Mesothelial cell of epicardium (in vitro differentiated cells): Measurements from ENCODE around the gene SERAC1. TPM values are rescaled to one million over a fixed set of nuclear protein-coding genes. Genes with fewer than 3 reads are reported as not detected.

Experiments used
- DNase-seq, 2 experiments: peaks; one replicate each; pipeline ENCODE4 v3.0.0; 2021; ENCODE audit warnings: low spot score in 2 of 2; ENCODE audit not compliant: unreplicated experiment in 2 of 2
- H3K27ac Mint-ChIP-seq: 2 replicates; pipeline ENCODE4 v1.8.0; 2021; ENCODE audit warnings: mixed read lengths
- H3K27me3 Mint-ChIP-seq: 2 replicates; pipeline ENCODE4 v1.8.0; 2021; ENCODE audit warnings: low read depth, mixed read lengths
- H3K36me3 Mint-ChIP-seq: 2 replicates; pipeline ENCODE4 v1.8.0; 2021; ENCODE audit warnings: mixed read lengths
- H3K4me1 Mint-ChIP-seq: 2 replicates; pipeline ENCODE4 v1.8.0; 2021; ENCODE audit warnings: mixed read lengths
- H3K4me3 Mint-ChIP-seq: 2 replicates; pipeline ENCODE4 v1.8.0; 2021; ENCODE audit warnings: mild to moderate bottlenecking, moderate library complexity, mixed read lengths
- H3K9me3 Mint-ChIP-seq: 2 replicates; pipeline ENCODE4 v1.8.0; 2021; ENCODE audit warnings: mixed read lengths
- CTCF ChIP-seq: fragments of 200-600 bp; sonication (generic); IDR thresholded peaks from one replicate; pipeline ENCODE4 v1.5.0; 2021; ENCODE audit warnings: antibody characterized with exemption; ENCODE audit not compliant: unreplicated experiment
- total RNA-seq: library from RNA; stranded (reverse); gene quantifications from 3 replicates; pipeline ENCODE4 v1.2.1, GENCODE V29; 2021

The SERAC1 gene
- total RNA-seq, 1 donor from 2014 or later = 9.8 TPM

- H3K27me3 Mint-ChIP-seq = no peaks in the 10 kb centered on the region
- H3K4me1 Mint-ChIP-seq = no peaks in the 10 kb centered on the region
- H3K27ac Mint-ChIP-seq = no peak overlapping the region
- H3K4me3 Mint-ChIP-seq = no peak overlapping the region
- DNase-seq = no peak
- peaks cover 17% of the 10 kb centered on the region for H3K36me3 Mint-ChIP-seq
- no peaks in the 10 kb centered on the region for H3K9me3 Mint-ChIP-seq
- TF ChIP-seq CTCF = no peak
Observed at GRCh38 chr6:158150701-158151100, 17.4 kb downstream of the SERAC1 start.

- peaks cover 14% of the 10 kb centered on the region for H3K36me3 Mint-ChIP-seq
- no peak overlapping the region for H3K27ac Mint-ChIP-seq
- no peaks in the 10 kb centered on the region for H3K9me3 Mint-ChIP-seq
- H3K4me1 Mint-ChIP-seq = no peaks in the 10 kb centered on the region
- DNase-seq = no peak
- no peak overlapping the region for H3K4me3 Mint-ChIP-seq
- TF ChIP-seq CTCF = no peak
- H3K27me3 Mint-ChIP-seq = no peaks in the 10 kb centered on the region
Observed at GRCh38 chr6:158149641-158150040, 18.4 kb downstream of the SERAC1 start.

DNA sequence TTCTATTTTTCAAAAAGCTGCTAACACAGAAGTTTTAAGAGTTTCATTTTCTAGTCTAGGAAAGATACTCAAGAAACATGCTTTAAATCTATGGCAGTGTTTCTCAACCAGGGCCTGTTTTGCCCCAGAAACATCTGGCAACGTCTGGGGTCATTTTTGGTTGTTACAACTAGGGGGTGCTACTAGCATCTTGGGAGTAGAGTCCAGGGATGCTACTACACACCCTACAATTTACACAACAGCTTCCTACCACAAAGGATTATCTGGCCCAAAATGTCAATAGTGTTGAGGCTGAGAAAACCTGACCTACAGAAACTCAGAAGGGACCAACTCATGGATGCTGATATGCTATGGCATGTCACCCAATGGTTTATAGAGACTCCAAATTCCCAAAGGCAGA, 24.4 kb downstream of the SERAC1 start:
- H3K4me3 Mint-ChIP-seq = no peak overlapping the region
- H3K27ac Mint-ChIP-seq = no peak overlapping the region
- H3K36me3 Mint-ChIP-seq = peaks cover 39% of the 10 kb centered on the region
- no peak for DNase-seq
- H3K4me1 Mint-ChIP-seq = no peaks in the 10 kb centered on the region
- peaks cover 6% of the 10 kb centered on the region for H3K9me3 Mint-ChIP-seq
- TF ChIP-seq CTCF = no peak
- no peaks in the 10 kb centered on the region for H3K27me3 Mint-ChIP-seq

DNA sequence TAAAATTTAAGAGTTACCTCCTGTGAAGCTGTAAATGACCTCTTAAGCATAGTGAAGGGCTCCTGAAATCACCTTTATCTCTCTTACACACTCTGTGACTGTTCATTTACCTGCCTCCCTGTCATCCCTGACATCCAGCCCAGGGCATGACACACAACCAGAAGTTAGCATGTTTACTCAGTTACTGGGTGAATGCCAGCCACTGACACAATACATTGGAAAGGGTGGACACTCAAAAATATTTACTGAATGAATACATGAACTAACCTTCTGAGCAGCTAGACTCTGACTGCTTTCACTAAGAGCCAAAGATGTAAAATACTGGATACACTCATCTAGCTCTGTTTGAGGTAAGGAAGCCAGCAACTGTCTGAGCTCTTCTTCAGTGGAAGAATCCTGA, 25.3 kb downstream of the SERAC1 start:
- H3K36me3 Mint-ChIP-seq = peaks cover 40% of the 10 kb centered on the region
- H3K4me3 Mint-ChIP-seq = no peak overlapping the region
- H3K27me3 Mint-ChIP-seq = no peaks in the 10 kb centered on the region
- peaks cover 6% of the 10 kb centered on the region for H3K9me3 Mint-ChIP-seq
- no peak for TF ChIP-seq CTCF
- H3K27ac Mint-ChIP-seq = no peak overlapping the region
- no peaks in the 10 kb centered on the region for H3K4me1 Mint-ChIP-seq
- no peak for DNase-seq

- no peaks in the 10 kb centered on the region for H3K4me1 Mint-ChIP-seq
- peaks cover 15% of the 10 kb centered on the region for H3K36me3 Mint-ChIP-seq
- no peak overlapping the region for H3K27ac Mint-ChIP-seq
- H3K27me3 Mint-ChIP-seq = no peaks in the 10 kb centered on the region
- no peak overlapping the region for H3K4me3 Mint-ChIP-seq
- H3K9me3 Mint-ChIP-seq = no peaks in the 10 kb centered on the region
- peak; percentile 70 for TF ChIP-seq CTCF
- no peak for DNase-seq
Observed at GRCh38 chr6:158131926-158132325, 36.1 kb downstream of the SERAC1 start.

DNA sequence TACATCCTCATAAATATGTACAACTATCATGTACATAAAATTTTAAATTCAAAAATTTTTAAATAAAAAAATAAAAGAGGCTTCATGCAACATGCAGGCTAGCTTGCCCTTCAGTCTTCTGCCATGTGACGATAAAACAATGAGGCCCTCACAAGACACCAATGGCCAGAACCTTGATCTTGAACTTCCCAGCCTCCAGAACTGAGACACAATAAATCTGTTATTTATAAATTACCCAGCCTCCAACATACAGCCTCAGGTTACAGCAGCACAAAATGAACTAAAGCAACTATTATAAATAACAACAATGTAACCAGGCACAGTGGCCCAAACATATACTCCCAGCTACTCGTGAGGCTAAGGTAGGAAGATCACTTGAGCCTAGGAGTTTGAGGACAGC, 42.8 kb downstream of the SERAC1 start:
- Mint-ChIP-seq H3K36me3 (peaks cover 30% of the 10 kb centered on the region), H3K4me3 (no peak overlapping the region), H3K4me1 (no peaks in the 10 kb centered on the region), H3K27ac (no peak overlapping the region), H3K9me3 (peaks cover 8% of the 10 kb centered on the region), H3K27me3 (no peaks in the 10 kb centered on the region)
- no peak for DNase-seq
- no peak for TF ChIP-seq CTCF
